ENCODE measurements around the gene GPR55. TPM values are rescaled to one million over a fixed set of nuclear protein-coding genes. Genes with fewer than 3 reads are reported as not detected.

GPR55 gene
- total RNA-seq, 1 experiment from 2014 or later, result not detected

DNA sequence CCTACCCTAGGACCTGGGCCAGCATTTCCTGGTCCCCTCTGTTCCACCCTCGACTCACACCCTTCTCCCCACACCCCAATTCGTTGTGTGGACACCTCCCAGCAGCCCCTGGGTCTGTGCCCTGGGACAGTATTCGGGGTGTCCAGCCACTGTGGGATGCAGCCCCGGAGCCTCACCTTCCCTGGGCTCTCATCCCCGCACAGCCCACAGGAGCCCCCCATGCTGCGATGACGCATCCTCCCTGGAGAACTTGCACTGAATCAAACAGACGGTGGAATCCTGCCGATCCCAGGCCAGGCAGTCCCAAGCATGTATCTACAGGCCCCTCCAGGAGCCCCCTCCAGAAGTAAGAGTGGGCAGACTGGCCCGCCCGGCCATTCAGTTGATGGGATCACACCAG, 50.6 kb downstream of the GPR55 start:
- Histone ChIP-seq H2AFZ (ENCODE audit: low read depth, low read length, poor library complexity, severe bottlenecking) (no peak overlapping the region), H3K4me3 (replicated peaks in 1 of 2; ENCODE audit: low read depth in 1 of 2, low read length in 2 of 2) (no peak overlapping the region), H4K20me1 (ENCODE audit: insufficient read depth) (no peaks in the 10 kb centered on the region), H3K27ac (ENCODE audit: low read depth, low read length) (no peak overlapping the region), H3K9ac (ENCODE audit: low read length) (no peak overlapping the region), H3K36me3 (ENCODE audit: control insufficient read depth in 1 of 2, insufficient read depth in 2 of 2, low read length in 2 of 2) (peaks cover 12 to 14% of the 10 kb centered on the region in 2 experiments; a peak in 2 of 4 replicates), H3K9me3 (ENCODE audit: control insufficient read depth in 1 of 2, insufficient read depth in 1 of 2, low read depth in 1 of 2, low read length in 2 of 2) (no peaks in the 10 kb centered on the region), H3K27me3 (ENCODE audit: insufficient read depth, low read length) (no peaks in the 10 kb centered on the region), H3K4me2 (ENCODE audit: low read length) (no peak overlapping the region), H3K79me2 (ENCODE audit: insufficient read depth, low read length) (no peaks in the 10 kb centered on the region), H3K4me1 (ENCODE audit: control insufficient read depth in 1 of 2, insufficient read depth in 2 of 2, low read length in 2 of 2) (no peaks in the 10 kb centered on the region), H3K9me2 (ENCODE audit: insufficient read depth) (no peaks in the 10 kb centered on the region)
- RAD21 ChIA-PET (ENCODE audit: low non-redundant PET in 1 of 2, low total read pairs in 2 of 2, uncharacterized antibody in 2 of 2, unreplicated experiment in 2 of 2), result no interaction called here
- ATAC-seq, result no peak
- CTCF ChIA-PET, result no interaction called here
- intact Hi-C loops (cut with micrococcal nuclease), result no loop called here
- TF ChIP-seq EZH2phosphoT487 (IDR thresholded peaks at IDR 0.05; ENCODE audit: borderline replicate concordance), result no peak
- TF ChIP-seq POLR2AphosphoS5 (IDR thresholded peaks at IDR 0.05; ENCODE audit: low read depth, low read length), result no peak
- no TSS peak for BruUV-seq (replicated peaks)
- DNase-seq (ENCODE audit: low read depth, low spot score), result no peak
- POLR2A ChIA-PET, result no interaction called here

- no peak overlapping the region for H2AFZ ChIP-seq (ENCODE audit: low read depth, low read length, poor library complexity, severe bottlenecking)
- no peaks in the 10 kb centered on the region for H3K79me2 ChIP-seq (ENCODE audit: insufficient read depth, low read length)
- H3K4me3 ChIP-seq (replicated peaks in 1 of 2; ENCODE audit: low read depth in 1 of 2, low read length in 2 of 2), result no peak overlapping the region
- intact Hi-C loops (cut with micrococcal nuclease), result no loop called here
- H3K9ac ChIP-seq (ENCODE audit: low read length), result no peak overlapping the region
- H3K4me1 ChIP-seq (ENCODE audit: control insufficient read depth in 1 of 2, insufficient read depth in 2 of 2, low read length in 2 of 2), result no peaks in the 10 kb centered on the region
- peaks cover 10 to 12% of the 10 kb centered on the region in 2 experiments; a peak in 2 of 4 replicates for H3K36me3 ChIP-seq (ENCODE audit: control insufficient read depth in 1 of 2, insufficient read depth in 2 of 2, low read length in 2 of 2)
- no peaks in the 10 kb centered on the region for H4K20me1 ChIP-seq (ENCODE audit: insufficient read depth)
- ChIA-PET POLR2A (no interaction called here), CTCF (no interaction called here), RAD21 (ENCODE audit: low non-redundant PET in 1 of 2, low total read pairs in 2 of 2, uncharacterized antibody in 2 of 2, unreplicated experiment in 2 of 2) (no interaction called here)
- no peak overlapping the region for H3K4me2 ChIP-seq (ENCODE audit: low read length)
- no peaks in the 10 kb centered on the region for H3K9me3 ChIP-seq (ENCODE audit: control insufficient read depth in 1 of 2, insufficient read depth in 1 of 2, low read depth in 1 of 2, low read length in 2 of 2)
- no peak overlapping the region for H3K27ac ChIP-seq (ENCODE audit: low read depth, low read length)
- no peaks in the 10 kb centered on the region for H3K9me2 ChIP-seq (ENCODE audit: insufficient read depth)
- DNase-seq (ENCODE audit: low read depth, low spot score), result no peak
- TF ChIP-seq POLR2AphosphoS5 (IDR thresholded peaks at IDR 0.05; ENCODE audit: low read depth, low read length), result no peak
- TF ChIP-seq ELF1 (IDR thresholded peaks at IDR 0.05; ENCODE audit: borderline replicate concordance, low read depth), result no peak
- TF ChIP-seq CBX3 (IDR thresholded peaks at IDR 0.05; ENCODE audit: low read depth), result no peak
- no peak for TF ChIP-seq JUND (IDR thresholded peaks at IDR 0.05)
- BruUV-seq (replicated peaks), result no TSS peak
- no peaks in the 10 kb centered on the region for H3K27me3 ChIP-seq (ENCODE audit: insufficient read depth, low read length)
- no peak for ATAC-seq
These were observed 51.2 kb downstream of the GPR55 start for GRCh38 chr2:230873661-230874401.

Data from HCT116 (cell line).